Neural cell (in vitro differentiated cells): ENCODE data around the gene MRPL52.

Experiments used
- EZH2 ChIP-seq: fragments of 200-600, 300-800 bp; shearing (Covaris generic), sonication (generic); IDR thresholded peaks from 2 replicates; pipeline ENCODE4 v1.6.1; 2014; ENCODE audit warnings: antibody characterized with exemption, low read length, borderline replicate concordance, mild to moderate bottlenecking; ENCODE audit not compliant: insufficient read depth, poor library complexity, severe bottlenecking
- POLR2AphosphoS5 ChIP-seq: IDR thresholded peaks from 2 replicates; pipeline ENCODE4 v1.6.1; 2012
- RAD21 ChIP-seq: fragments of 450-650 bp; conservative IDR thresholded peaks from 2 replicates; pipeline ENCODE4 v1.6.1; 2014; ENCODE audit warnings: antibody characterized with exemption, mild to moderate bottlenecking, moderate library complexity
- TF ChIP-seq, protein P1 (sequence below): fragments of 450-650 bp; IDR thresholded peaks from 2 replicates; pipeline ENCODE4 v1.5.1; 2014; ENCODE audit warnings: antibody characterized with exemption, mild to moderate bottlenecking, moderate library complexity; ENCODE audit not compliant: poor library complexity, severe bottlenecking

DNA sequence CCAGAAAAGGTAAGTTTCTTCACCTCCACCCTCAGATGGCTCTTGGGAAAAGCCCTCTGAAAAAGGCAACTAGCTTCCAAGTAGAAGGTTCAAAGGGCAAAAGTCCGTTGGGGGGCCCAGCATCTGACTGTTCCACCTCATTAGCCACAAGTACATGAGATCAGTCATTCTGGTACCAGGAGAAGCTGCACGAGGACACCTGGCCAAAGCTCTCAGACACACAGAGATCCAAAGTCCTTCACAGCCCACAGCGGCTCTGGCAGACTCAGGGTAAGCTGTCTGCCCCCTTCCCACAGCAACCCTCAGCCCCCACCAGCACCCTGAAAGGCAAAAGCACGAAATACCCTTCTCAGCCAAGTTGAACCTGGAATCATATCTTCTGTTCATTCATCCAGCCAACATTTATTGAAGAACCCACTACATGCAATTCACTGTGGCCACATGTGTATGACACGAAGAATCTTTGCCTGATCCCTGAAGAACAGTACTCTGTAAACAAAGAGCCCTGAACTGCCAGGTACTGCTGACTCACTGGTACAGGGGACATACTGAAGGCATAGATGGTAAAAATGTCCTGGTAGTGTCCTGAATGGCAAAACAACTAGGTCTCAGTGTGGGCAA, 33.5 kb upstream of the MRPL52 start:
- TF ChIP-seq RAD21 (no peak), EZH2 (no peak), POLR2AphosphoS5 (no peak)
- TF ChIP-seq, protein P1, sequence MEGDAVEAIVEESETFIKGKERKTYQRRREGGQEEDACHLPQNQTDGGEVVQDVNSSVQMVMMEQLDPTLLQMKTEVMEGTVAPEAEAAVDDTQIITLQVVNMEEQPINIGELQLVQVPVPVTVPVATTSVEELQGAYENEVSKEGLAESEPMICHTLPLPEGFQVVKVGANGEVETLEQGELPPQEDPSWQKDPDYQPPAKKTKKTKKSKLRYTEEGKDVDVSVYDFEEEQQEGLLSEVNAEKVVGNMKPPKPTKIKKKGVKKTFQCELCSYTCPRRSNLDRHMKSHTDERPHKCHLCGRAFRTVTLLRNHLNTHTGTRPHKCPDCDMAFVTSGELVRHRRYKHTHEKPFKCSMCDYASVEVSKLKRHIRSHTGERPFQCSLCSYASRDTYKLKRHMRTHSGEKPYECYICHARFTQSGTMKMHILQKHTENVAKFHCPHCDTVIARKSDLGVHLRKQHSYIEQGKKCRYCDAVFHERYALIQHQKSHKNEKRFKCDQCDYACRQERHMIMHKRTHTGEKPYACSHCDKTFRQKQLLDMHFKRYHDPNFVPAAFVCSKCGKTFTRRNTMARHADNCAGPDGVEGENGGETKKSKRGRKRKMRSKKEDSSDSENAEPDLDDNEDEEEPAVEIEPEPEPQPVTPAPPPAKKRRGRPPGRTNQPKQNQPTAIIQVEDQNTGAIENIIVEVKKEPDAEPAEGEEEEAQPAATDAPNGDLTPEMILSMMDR: no peak
